ENCODE data around the gene PRKN.

Gene PRKN

DNA sequence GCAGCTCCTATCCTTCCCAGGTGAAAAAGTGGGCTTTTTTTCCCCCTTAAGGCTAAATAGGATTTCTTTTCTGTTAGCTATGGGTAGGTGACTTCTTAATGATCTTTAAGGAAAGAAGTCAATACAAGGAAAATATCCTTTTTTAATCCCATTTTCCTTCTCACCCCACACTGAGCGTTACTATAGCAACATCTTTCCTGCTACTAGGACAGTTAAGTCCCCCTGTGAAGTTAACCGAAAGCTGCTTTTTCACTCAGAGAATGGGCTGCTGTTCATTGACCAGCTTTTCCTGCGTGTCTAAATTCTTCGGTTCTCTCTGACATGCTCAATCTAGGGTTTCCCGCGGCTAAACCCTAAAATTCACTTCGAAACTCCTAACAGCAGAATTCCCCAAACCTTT, 1280.6 kb downstream of the PRKN start:
- DNase-seq (ENCODE audit: low read depth in 2 of 2) = no peak

GRCh38 chr6:161446296-161446925, 1281.2 kb downstream of the PRKN start:
- DNase-seq (ENCODE audit: low read depth in 2 of 2) = no peak

DNA sequence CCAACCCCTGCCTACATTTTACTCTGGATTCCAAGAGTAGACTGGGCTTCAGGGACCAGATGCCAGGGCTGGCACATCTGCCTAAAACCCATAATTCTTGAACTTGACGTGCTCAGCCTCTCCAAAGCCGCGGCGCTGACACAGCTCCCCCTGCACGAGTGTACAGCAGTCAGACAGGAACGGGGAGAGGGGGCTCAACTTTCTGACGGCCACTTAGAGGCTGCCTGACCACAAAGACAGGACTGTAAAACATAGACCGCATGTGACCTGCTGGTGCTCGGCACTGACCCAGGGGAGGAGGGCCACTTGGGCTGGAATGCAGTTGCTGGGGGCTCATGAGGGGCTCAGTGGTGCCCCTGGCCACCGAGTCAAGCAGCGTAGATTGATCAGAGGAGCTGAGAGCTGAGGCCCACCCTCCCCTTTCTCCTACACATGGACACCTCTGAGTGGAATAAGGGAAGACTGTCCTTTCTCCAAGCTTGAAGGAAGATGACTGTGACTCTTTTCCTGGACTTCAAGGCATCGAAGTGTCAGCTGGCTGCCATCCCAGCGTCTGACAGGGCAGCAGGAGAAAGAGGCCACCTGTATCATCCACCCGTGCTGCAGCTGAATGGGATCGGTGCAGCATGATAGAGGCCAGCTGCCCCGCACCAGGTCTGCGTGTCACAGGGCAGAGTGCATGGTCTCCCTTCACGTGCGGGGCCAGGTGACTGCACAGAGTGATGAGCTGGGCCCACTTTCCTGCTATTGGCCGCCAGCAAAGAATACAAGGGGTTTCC, 1282.4 kb downstream of the PRKN start:
- DNase-seq (ENCODE audit: low read depth in 2 of 2) = no peak

- peak in 1 of 2 donors; percentile 1 for DNase-seq (ENCODE audit: low read depth in 2 of 2)
Observed at GRCh38 chr6:161444464-161444863, 1283.1 kb downstream of the PRKN start.

GRCh38 chr6:161443848-161444247, 1283.7 kb downstream of the PRKN start:
- DNase-seq (ENCODE audit: low read depth in 2 of 2) = no peak

- no peak for DNase-seq (ENCODE audit: low read depth in 2 of 2)
Observed at GRCh38 chr6:161442420-161442819, 1285.1 kb downstream of the PRKN start.

- DNase-seq (ENCODE audit: low read depth in 2 of 2) = no peak
Observed at GRCh38 chr6:161440299-161440698, 1287.3 kb downstream of the PRKN start.

- DNase-seq (ENCODE audit: low read depth in 2 of 2) = no peak
Observed at GRCh38 chr6:161439093-161439492, 1288.5 kb downstream of the PRKN start.

DNA sequence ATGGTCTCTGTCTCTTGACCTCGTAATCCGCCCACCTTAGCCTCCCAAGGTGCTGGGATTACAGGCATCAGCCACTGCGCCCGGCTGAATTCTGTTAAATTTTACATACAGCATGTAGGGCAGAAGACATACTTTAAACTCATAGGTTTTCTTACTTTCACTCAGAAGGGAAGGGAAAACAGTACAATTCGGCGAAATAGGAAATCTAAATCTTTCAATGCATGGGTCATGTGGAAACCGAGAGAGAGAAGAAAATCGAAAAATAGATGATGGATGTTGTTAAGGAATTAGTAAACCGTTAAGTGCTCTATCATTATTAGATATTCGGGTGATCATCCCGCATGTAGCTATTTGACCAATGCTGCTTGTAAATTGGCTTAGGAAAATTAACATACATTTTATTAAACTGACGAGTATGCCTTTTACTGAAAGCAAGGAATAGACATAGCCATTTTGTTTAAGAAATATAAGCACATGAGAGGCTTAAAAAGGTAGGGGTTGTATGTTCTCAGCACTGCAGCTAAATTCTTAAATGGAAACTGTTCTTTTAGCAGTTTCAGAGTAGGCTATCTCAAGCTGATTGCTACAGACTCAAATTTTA, 1289.0 kb downstream of the PRKN start:
- no peak for DNase-seq (ENCODE audit: low read depth in 2 of 2)

GRCh38 chr6:161437851-161438250, 1289.7 kb downstream of the PRKN start:
- DNase-seq (ENCODE audit: low read depth in 2 of 2) = no peak

- DNase-seq (ENCODE audit: low read depth in 2 of 2) = no peak
Observed at GRCh38 chr6:161436106-161436876, 1291.3 kb downstream of the PRKN start.

- no peak for DNase-seq (ENCODE audit: low read depth in 2 of 2)
Observed at GRCh38 chr6:161435748-161436070, 1291.9 kb downstream of the PRKN start.

GRCh38 chr6:161434921-161435747, 1292.4 kb downstream of the PRKN start:
- DNase-seq (ENCODE audit: low read depth in 2 of 2) = no peak

- no peak for DNase-seq (ENCODE audit: low read depth in 2 of 2)
Observed at GRCh38 chr6:161434350-161434749, 1293.2 kb downstream of the PRKN start.

- no peak for DNase-seq (ENCODE audit: low read depth in 2 of 2)
Observed at GRCh38 chr6:161432546-161432945, 1295.0 kb downstream of the PRKN start.

DNA sequence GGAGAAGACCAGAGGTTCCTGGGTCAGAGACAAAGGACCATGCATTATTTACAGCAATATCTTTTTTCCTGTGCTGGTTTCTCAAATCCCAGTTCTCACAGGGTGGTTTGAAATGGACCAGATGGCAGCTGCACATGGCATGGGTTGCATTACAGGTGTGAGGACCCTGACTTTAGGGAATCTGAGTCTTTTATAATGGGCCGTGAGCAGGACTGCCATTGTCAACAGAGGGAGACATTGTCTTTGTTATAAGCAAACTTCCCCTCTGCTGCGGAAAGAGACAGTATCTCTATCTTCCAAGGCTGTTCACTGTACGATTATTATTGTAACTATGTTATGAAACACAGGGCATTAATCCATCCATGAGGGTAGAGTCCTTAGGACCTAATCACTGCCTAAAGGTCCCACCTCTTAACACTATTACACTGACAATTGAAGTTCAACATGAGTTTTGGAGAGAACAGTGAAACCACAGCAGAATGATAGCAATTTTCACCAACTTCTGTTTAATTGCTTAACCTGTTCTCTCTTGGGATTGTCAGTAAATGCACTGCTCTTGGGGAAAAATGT, 1297.6 kb downstream of the PRKN start:
- DNase-seq (ENCODE audit: low read depth in 2 of 2) = no peak

GRCh38 chr6:161424421-161424820, 1303.1 kb downstream of the PRKN start:
- DNase-seq (ENCODE audit: low read depth in 2 of 2) = no peak

- no peak for DNase-seq (ENCODE audit: low read depth in 2 of 2)
Observed at GRCh38 chr6:161422710-161423680, 1304.6 kb downstream of the PRKN start.

- DNase-seq (ENCODE audit: low read depth in 2 of 2) = peak in 1 of 2 donors; percentile 20
Observed at GRCh38 chr6:161418463-161418945, 1309.1 kb downstream of the PRKN start.

Data from stimulated activated CD4-positive, alpha-beta T cell treated with anti-CD3 and anti-CD28 coated beads, Interleukin-15, amount 100 ng/mL, for 48 hours (primary cell).